Transverse colon (tissue), 4 donors: ENCODE data around the gene TRIM13. TPM values are rescaled to one million over a fixed set of nuclear protein-coding genes. Genes with fewer than 3 reads are reported as not detected.

Experiments used
- DNase-seq: peaks from one replicate; pipeline ENCODE4 v3.0.0-alpha.2; 2019
- H3K27ac ChIP-seq, 4 donors: fragments of 200-600 bp; sonication (generic); 2 replicates each; pipeline ENCODE4 v1.5.1; 2016 to 2018; ENCODE audit warnings: inconsistent platforms in 4 of 4
- H3K27me3 ChIP-seq: fragments of 200-600 bp; sonication (generic); 2 replicates; pipeline ENCODE4 v1.5.1; 2017; ENCODE audit warnings: inconsistent platforms
- H3K36me3 ChIP-seq, 4 donors: fragments of 200-600 bp; sonication (generic); 2 replicates each; pipeline ENCODE4 v1.5.1; 2017 to 2019; ENCODE audit warnings: inconsistent platforms in 4 of 4
- H3K4me1 ChIP-seq, 4 donors: fragments of 200-600 bp; sonication (generic); 2 replicates each; pipeline ENCODE4 v1.5.1; 2017 to 2020; ENCODE audit warnings: inconsistent platforms in 4 of 4
- H3K4me3 ChIP-seq, 4 donors: fragments of 200-600 bp; sonication (generic); 1 replicate in 1 of 4; 2 replicates in 3 of 4; pipeline versions ENCODE4 v1.5.1 to v1.6.1; 2017 to 2019; ENCODE audit warnings: inconsistent platforms in 4 of 4
- H3K9me3 ChIP-seq, 2 donors: fragments of 200-600 bp; sonication (generic); 2 replicates each; pipeline ENCODE4 v1.5.1; 2017 to 2019; ENCODE audit warnings: inconsistent platforms in 2 of 2
- CTCF ChIP-seq, 5 experiments: fragments of 200-600 bp in 3 of 5; fragments of 450-650 bp in 2 of 5; sonication (generic) in 3 of 5; IDR thresholded peaks; 1 replicate in 2 of 5; 2 replicates in 3 of 5; pipeline ENCODE4 v1.5.1; 2016 to 2017; ENCODE audit warnings: antibody characterized with exemption in 5 of 5, inconsistent platforms in 3 of 5, mild to moderate bottlenecking in 2 of 5, moderate library complexity in 1 of 5
- EP300 ChIP-seq: sonication (generic); formaldehyde crosslinking; IDR thresholded peaks from one replicate; pipeline ENCODE4 v1.6.1; 2017; ENCODE audit warnings: antibody characterized with exemption, low read depth
- POLR2A ChIP-seq: fragments of 450-650 bp; IDR thresholded peaks from one replicate; pipeline ENCODE4 v1.6.1; 2016; ENCODE audit warnings: antibody characterized with exemption, mild to moderate bottlenecking, moderate library complexity
- POLR2AphosphoS5 ChIP-seq, 3 donors: sonication (generic); formaldehyde crosslinking; IDR thresholded peaks; one replicate each; pipeline ENCODE4 v1.6.1; 2016; ENCODE audit warnings: antibody characterized with exemption in 3 of 3
- WGBS, 2 donors: methylation state at CpG; one replicate each; pipeline ENCODE4 v1.1.5; 2018; ENCODE audit warnings: low coverage in 1 of 2; 5-methylcytosine and 5-hydroxymethylcytosine counted together
- in situ Hi-C, 4 donors: fragments of 200-750 bp; cut with MboI; loops; one replicate each; pipeline versions ENCODE4 v1.15.0 to v1.15.1; 2017; ENCODE audit warnings: low sequenced_read_pairs in 3 of 4, low pct_ligation_motif_present in 1 of 4, low pct_unique_long_range_greater_than_20kb in 1 of 4
- intact Hi-C: fragments of 100-400 bp; cut with DNase I; formaldehyde crosslinking; loops from one replicate; pipeline ENCODE4 v1.15.1; 2023; ENCODE audit warnings: low total_unique reads
- total RNA-seq, 4 donors: library from RNA; depleted of rRNA; stranded (reverse); fragments of >200 nt; gene quantifications; one replicate each; pipeline ENCODE4 v1.1.0, GENCODE V29; 2016

The TRIM13 gene
- total RNA-seq, 4 donors from 2014 or later: 5.6 to 30.6 (median 15.0) TPM

DNA sequence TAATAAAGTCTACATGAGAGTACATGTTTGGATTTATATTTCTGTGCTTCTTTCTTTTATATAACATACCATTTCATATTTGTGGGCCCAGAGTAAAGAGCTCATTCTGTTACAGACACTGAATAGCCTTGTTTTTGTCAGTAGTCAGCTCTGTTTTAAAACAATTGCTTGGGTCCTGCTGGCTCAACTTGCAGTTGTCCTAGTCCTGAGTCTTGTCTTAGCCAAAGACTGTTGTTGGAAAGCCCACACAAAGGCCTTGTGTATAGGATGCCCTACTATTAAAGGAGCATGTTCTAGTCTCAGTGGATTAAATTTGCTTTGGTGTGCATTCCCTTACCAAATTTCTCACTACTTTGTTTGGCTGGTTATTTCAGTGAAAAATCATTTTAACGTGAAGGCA lies 14.6 kb downstream of the TRIM13 start:
- Histone ChIP-seq H3K4me1 (peaks cover 4 to 35% (median 22%) of the 10 kb centered on the region in 4 donors), H3K4me3 (no peak overlapping the region), H3K27me3 (no peaks in the 10 kb centered on the region), H3K36me3 (peaks cover 0 to 20% (median 10%) of the 10 kb centered on the region in 4 donors), H3K9me3 (no peaks in the 10 kb centered on the region), H3K27ac (no peak overlapping the region)
- no peak for TF ChIP-seq POLR2A
- no peak for TF ChIP-seq POLR2AphosphoS5 (IDR thresholded peaks at IDR 0.05)
- TF ChIP-seq CTCF (IDR thresholded peaks at IDR 0.05): no peak
- no peak for TF ChIP-seq EP300
- DNase-seq: no peak
- intact Hi-C loops (no loop called here), in situ Hi-C loops (loop anchor here in 1 of 4 donors (10.0 kb wide), 1 partner anchor 53 kb away; no protein-coding TSS in a partner anchor)
- WGBS, 2 donors: 90% methylated on average over 1 of the region's 1 CpG; no CpG with 5 or more reads in 1 of the 2 donors

- H3K27me3 ChIP-seq: no peaks in the 10 kb centered on the region
- no peak for DNase-seq
- H3K4me1 ChIP-seq: peaks cover 4 to 29% (median 13%) of the 10 kb centered on the region in 4 donors
- TF ChIP-seq POLR2A: no peak
- no peak for TF ChIP-seq CTCF (IDR thresholded peaks at IDR 0.05)
- 92 to 93% methylated on average over 5 to 6 of the region's 6 CpGs for WGBS, 2 donors
- no peaks in the 10 kb centered on the region for H3K9me3 ChIP-seq
- H3K4me3 ChIP-seq: no peak overlapping the region
- no peak overlapping the region for H3K27ac ChIP-seq
- intact Hi-C loops (no loop called here), in situ Hi-C loops (loop anchor here in 1 of 4 donors (10.0 kb wide), 1 partner anchor 52 kb away; no protein-coding TSS in a partner anchor)
- peaks cover 0 to 20% (median 10%) of the 10 kb centered on the region in 4 donors for H3K36me3 ChIP-seq
Measured at GRCh38 chr13:50012396-50013169, 15.7 kb downstream of the TRIM13 start.

DNA sequence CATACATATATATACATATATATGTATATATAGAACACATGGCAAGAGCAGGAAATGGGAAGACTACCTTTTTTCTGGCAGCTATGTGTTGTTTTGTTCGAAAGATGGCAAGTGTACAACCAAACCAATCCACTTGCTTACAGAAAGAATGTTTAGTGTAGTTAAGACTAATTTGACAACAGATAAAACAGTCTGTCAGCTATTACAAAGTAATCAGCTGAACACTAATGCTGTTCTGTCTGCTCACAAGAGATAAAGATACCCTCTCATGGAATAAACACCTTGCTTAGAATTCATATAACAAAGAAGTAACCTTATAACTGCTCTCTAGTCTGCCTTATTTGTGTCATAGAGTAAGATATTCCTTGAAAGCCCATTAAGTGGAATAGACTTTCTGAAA lies 17.5 kb downstream of the TRIM13 start:
- peaks cover 4 to 22% (median 8%) of the 10 kb centered on the region in 4 donors for H3K4me1 ChIP-seq
- H3K4me3 ChIP-seq: no peak overlapping the region
- intact Hi-C loops (no loop called here), in situ Hi-C loops (loop anchor here in 1 of 4 donors (10.0 kb wide), 1 partner anchor 50 kb away; no protein-coding TSS in a partner anchor)
- no peaks in the 10 kb centered on the region for H3K27me3 ChIP-seq
- DNase-seq: no peak
- WGBS, 2 donors: 86 to 96% methylated on average over 1 of the region's 1 CpG
- no peak for TF ChIP-seq CTCF (IDR thresholded peaks at IDR 0.05)
- no peak for TF ChIP-seq EP300
- no peak for TF ChIP-seq POLR2AphosphoS5 (IDR thresholded peaks at IDR 0.05)
- TF ChIP-seq POLR2A: no peak
- H3K27ac ChIP-seq: peak overlapping the region in 2 of 4 donors; percentile 25 to 54
- no peaks in the 10 kb centered on the region for H3K9me3 ChIP-seq
- H3K36me3 ChIP-seq: peaks cover 0 to 23% (median 10%) of the 10 kb centered on the region in 4 donors

GRCh38 chr13:50015258-50015657 lies 18.4 kb downstream of the TRIM13 start, which contains the start of gene KCNRG:
KCNRG (plus strand) TSS chr13:50015444; CDS start chr13:50015494, 50 bp downstream.
- Histone ChIP-seq H3K4me1 (peaks cover 4 to 22% (median 8%) of the 10 kb centered on the region in 4 donors), H3K4me3 (no peak within 1 kb of the TSS), H3K27me3 (no peaks in the 10 kb centered on the region), H3K27ac (peak within 1 kb of the TSS; percentile 9 to 54 (median 42)), H3K36me3 (peaks cover 0 to 28% (median 12%) of the 10 kb centered on the region in 4 donors), H3K9me3 (no peaks in the 10 kb centered on the region)
- TF ChIP-seq POLR2AphosphoS5 (IDR thresholded peaks at IDR 0.05): peak in 1 of 3 donors; percentile 5
- TF ChIP-seq EP300: no peak
- no peak for DNase-seq
- intact Hi-C loops: no loop called here
- in situ Hi-C loops: loop anchor here in 1 of 4 donors (10.0 kb wide), 1 partner anchor 50 kb away; no protein-coding TSS in a partner anchor
- WGBS, 2 donors: 39 to 51% methylated on average over 4 to 5 of the region's 5 CpGs
